ENCODE results near the gene PTRH1. TPM values are rescaled to one million over a fixed set of nuclear protein-coding genes. Genes with fewer than 3 reads are reported as not detected.

The PTRH1 gene
- total RNA-seq, 3 donors from 2014 or later: 19.0 to 26.2 (median 23.3) TPM

GRCh38 chr9:127744398-127745110 lies 29.1 kb upstream of the PTRH1 start:
- H3K27ac ChIP-seq: peak overlapping the region in 1 of 2 donors; percentile 55

DNA sequence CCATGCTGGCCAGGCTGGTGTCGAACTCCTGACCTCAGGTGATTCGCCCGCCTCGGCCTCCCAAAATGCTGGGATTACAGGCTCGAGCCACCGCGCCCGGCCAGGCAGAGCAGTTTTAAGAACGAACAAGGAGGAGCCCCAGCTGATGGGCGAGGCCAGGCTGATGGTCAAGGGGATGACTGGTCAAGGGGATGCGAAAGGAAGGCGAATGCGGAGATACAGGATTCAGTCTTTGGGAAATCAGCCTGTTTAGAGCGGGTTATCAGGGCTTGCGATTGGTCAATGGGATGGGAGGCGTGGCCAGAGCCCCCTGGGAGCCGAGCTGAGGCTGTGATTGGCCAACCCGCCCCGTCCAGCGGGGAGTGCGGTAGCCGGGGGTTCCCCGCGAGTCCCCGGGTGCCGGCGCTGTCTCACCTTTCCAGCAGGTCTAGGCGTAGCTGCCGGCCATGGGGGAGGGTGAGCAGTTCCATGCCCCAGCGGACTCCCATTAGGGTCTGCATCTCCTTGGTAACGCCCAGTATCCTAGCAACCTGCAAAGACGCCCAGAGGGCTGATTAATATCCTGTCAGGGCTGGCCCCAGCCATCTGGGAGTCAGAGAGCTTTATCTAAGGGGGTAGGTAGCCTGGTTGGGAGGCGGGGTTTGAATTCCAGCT lies 27.1 kb upstream of the PTRH1 start:
- no peak for DNase-seq (ENCODE audit: low spot score in 2 of 2)
- Histone ChIP-seq H3K4me1 (peaks cover 0 to 6% of the 10 kb centered on the region in 2 donors), H3K4me3 (peak overlapping the region in 1 of 3 donors; percentile 21), H3K36me3 (no peaks in the 10 kb centered on the region), H3K27ac (peak overlapping the region in 1 of 2 donors; percentile 91), H3K9me3 (no peaks in the 10 kb centered on the region), H3K27me3 (no peaks in the 10 kb centered on the region)
- TF ChIP-seq, protein P1, sequence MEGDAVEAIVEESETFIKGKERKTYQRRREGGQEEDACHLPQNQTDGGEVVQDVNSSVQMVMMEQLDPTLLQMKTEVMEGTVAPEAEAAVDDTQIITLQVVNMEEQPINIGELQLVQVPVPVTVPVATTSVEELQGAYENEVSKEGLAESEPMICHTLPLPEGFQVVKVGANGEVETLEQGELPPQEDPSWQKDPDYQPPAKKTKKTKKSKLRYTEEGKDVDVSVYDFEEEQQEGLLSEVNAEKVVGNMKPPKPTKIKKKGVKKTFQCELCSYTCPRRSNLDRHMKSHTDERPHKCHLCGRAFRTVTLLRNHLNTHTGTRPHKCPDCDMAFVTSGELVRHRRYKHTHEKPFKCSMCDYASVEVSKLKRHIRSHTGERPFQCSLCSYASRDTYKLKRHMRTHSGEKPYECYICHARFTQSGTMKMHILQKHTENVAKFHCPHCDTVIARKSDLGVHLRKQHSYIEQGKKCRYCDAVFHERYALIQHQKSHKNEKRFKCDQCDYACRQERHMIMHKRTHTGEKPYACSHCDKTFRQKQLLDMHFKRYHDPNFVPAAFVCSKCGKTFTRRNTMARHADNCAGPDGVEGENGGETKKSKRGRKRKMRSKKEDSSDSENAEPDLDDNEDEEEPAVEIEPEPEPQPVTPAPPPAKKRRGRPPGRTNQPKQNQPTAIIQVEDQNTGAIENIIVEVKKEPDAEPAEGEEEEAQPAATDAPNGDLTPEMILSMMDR (IDR thresholded peaks at IDR 0.05): no peak
- no peak for TF ChIP-seq POLR2AphosphoS5 (IDR thresholded peaks at IDR 0.05)
- no peak for TF ChIP-seq POLR2A (IDR thresholded peaks at IDR 0.05)
- intact Hi-C loops (cut with DNase I; ENCODE audit: low total_unique reads): no loop called here

More at GRCh38 chr9:127744398-127745110, 29.1 kb upstream of the PTRH1 start:
- Histone ChIP-seq H3K27me3 (no peaks in the 10 kb centered on the region), H3K4me1 (peaks cover 0 to 6% of the 10 kb centered on the region in 2 donors), H3K36me3 (no peaks in the 10 kb centered on the region), H3K4me3 (no peak overlapping the region), H3K9me3 (no peaks in the 10 kb centered on the region)
- intact Hi-C loops (cut with DNase I; ENCODE audit: low total_unique reads): no loop called here
- DNase-seq (ENCODE audit: low spot score in 2 of 2): no peak
- TF ChIP-seq, protein P1 (IDR thresholded peaks at IDR 0.05): no peak
- TF ChIP-seq POLR2A (IDR thresholded peaks at IDR 0.05): no peak
- TF ChIP-seq POLR2AphosphoS5 (IDR thresholded peaks at IDR 0.05): no peak

DNA sequence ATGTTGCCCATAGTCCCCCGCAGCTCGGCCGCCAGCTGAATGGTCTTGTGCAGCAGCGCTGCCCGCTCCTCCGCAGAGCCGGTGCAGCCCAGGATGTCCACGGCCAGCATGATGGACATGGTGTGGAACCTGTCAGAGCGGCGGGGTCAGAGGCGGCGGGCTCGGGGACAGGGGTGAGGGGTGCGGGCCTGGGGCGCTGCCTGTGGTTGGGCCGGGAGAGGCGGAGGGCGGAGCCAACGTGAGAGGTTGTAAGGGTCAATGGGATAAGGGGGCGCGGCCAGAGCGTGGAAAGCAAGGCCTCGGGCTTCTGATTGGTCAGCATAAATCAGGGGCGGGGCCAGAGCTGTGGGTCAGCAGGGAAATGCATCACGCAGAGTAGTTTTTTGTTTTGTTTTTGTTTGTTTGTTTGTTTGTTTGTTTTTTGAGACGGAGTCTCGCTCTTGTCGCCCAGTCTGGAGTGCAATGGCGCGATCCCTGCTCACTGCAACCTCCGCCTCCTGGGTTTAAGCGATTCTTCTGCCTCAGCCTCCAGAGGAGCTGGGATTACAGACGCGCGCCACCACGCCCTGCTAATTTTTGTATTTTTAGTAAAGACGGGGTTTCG lies 26.5 kb upstream of the PTRH1 start:
- H3K27me3 ChIP-seq: no peaks in the 10 kb centered on the region
- intact Hi-C loops (cut with DNase I; ENCODE audit: low total_unique reads): no loop called here
- H3K4me1 ChIP-seq: peaks cover 0 to 6% of the 10 kb centered on the region in 2 donors
- H3K4me3 ChIP-seq: peak overlapping the region in 1 of 3 donors; percentile 21
- TF ChIP-seq POLR2AphosphoS5 (IDR thresholded peaks at IDR 0.05) (no peak), POLR2A (IDR thresholded peaks at IDR 0.05) (no peak)
- TF ChIP-seq, protein P1 (IDR thresholded peaks at IDR 0.05): no peak
- no peak for DNase-seq (ENCODE audit: low spot score in 2 of 2)
- H3K9me3 ChIP-seq: no peaks in the 10 kb centered on the region
- H3K36me3 ChIP-seq: no peaks in the 10 kb centered on the region
- peak overlapping the region; percentile 13 to 91 for H3K27ac ChIP-seq

DNA sequence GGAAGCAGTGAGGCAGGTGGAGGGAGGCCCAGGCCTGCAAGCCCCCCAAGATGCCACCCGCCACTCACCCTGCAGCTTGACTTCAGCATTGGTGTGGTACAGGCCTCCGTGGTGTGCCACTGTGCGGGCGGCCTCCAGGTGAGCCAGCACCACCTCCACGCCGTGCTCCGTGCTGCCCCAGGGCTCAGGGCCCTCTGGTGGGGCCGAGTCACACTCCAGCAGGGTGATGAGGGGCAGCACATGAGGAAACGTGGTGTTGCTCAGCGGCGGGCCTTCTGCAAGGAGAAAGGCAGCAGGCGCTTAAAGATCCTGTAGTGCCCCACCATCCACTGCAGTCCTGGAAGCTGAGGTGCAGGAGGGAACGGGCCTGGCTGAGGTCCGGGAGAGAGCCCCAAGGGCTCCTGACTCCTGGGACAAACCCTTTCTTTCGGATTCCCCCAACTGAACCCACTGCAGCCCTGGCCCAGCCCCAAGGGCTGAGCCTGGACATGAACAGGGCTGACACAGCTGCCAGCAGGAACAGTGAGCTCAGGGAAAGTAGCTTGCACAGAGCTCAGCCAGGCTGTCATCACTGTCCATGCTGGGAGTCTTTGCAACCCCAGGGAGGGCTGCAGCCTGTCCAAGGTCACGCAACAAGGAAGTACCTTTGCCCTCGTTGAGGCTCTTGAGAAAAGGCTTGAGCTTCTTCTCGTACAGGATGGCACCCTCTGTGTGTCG lies 24.3 kb upstream of the PTRH1 start:
- DNase-seq (ENCODE audit: low spot score in 2 of 2): no peak
- H3K36me3 ChIP-seq: no peaks in the 10 kb centered on the region
- no peaks in the 10 kb centered on the region for H3K9me3 ChIP-seq
- intact Hi-C loops (cut with DNase I; ENCODE audit: low total_unique reads): loop anchor here (10.0 kb wide), 1 partner anchor 45 kb away; the partner anchor contains the start of gene CDK9
- TF ChIP-seq, protein P1 (IDR thresholded peaks at IDR 0.05): no peak
- TF ChIP-seq POLR2AphosphoS5 (IDR thresholded peaks at IDR 0.05): no peak
- no peak for TF ChIP-seq POLR2A (IDR thresholded peaks at IDR 0.05)
- no peak overlapping the region for H3K4me3 ChIP-seq
- H3K27ac ChIP-seq: peak overlapping the region; percentile 65 to 91
- peaks cover 0 to 6% of the 10 kb centered on the region in 2 donors for H3K4me1 ChIP-seq
- H3K27me3 ChIP-seq: no peaks in the 10 kb centered on the region
